ENCODE results near the gene BET1L. TPM values are rescaled to one million over a fixed set of nuclear protein-coding genes. Genes with fewer than 3 reads are reported as not detected.

The BET1L gene
- total and polyA plus RNA-seq, 2 donors, result 9.3 to 27.7 TPM

- H3K27ac ChIP-seq (ENCODE audit: low read depth in 1 of 2, low read length in 1 of 2), result peak overlapping the region in 1 of 2 donors; percentile 17
- peak overlapping the region; percentile 87 to 97 for H3K4me3 ChIP-seq (ENCODE audit: low read length in 2 of 2)
- peaks cover 58 to 61% of the 10 kb centered on the region in 2 donors for H3K36me3 ChIP-seq (ENCODE audit: control insufficient read depth in 2 of 2, insufficient read depth in 2 of 2, low read length in 1 of 2)
- 79% methylated on average over 29 of the region's 29 CpGs for WGBS
- H3K27me3 ChIP-seq (ENCODE audit: control insufficient read depth in 2 of 2, insufficient read depth in 1 of 2, low read length in 1 of 2), result peaks cover 0 to 2% of the 10 kb centered on the region in 2 donors
- H3K4me1 ChIP-seq (ENCODE audit: control insufficient read depth in 2 of 2, insufficient read depth in 2 of 2, low read length in 2 of 2), result peaks cover 24 to 26% of the 10 kb centered on the region in 2 donors
- no peak for DNase-seq (ENCODE audit: low read depth in 6 of 9, low spot score in 9 of 9)
- H3K9me3 ChIP-seq (ENCODE audit: control insufficient read depth in 2 of 2, insufficient read depth in 1 of 2, low read length in 1 of 2), result no peaks in the 10 kb centered on the region
These were observed 2.3 kb upstream of the BET1L start for GRCh38 chr11:209275-210121.

- Histone ChIP-seq H3K27me3 (ENCODE audit: control insufficient read depth in 2 of 2, insufficient read depth in 1 of 2, low read length in 1 of 2) (peaks cover 0 to 2% of the 10 kb centered on the region in 2 donors), H3K4me3 (ENCODE audit: low read length in 2 of 2) (peak overlapping the region; percentile 87 to 97), H3K27ac (ENCODE audit: low read depth in 1 of 2, low read length in 1 of 2) (peak overlapping the region; percentile 66 to 100), H3K9me3 (ENCODE audit: control insufficient read depth in 2 of 2, insufficient read depth in 1 of 2, low read length in 1 of 2) (no peaks in the 10 kb centered on the region), H3K36me3 (ENCODE audit: control insufficient read depth in 2 of 2, insufficient read depth in 2 of 2, low read length in 1 of 2) (peaks cover 58 to 61% of the 10 kb centered on the region in 2 donors), H3K4me1 (ENCODE audit: control insufficient read depth in 2 of 2, insufficient read depth in 2 of 2, low read length in 2 of 2) (peaks cover 24 to 30% of the 10 kb centered on the region in 2 donors)
- DNase-seq (ENCODE audit: low read depth in 6 of 9, low spot score in 9 of 9), result no peak
- WGBS, result under 1% methylated on average over 26 of the region's 26 CpGs
These were observed 1.7 kb upstream of the BET1L start for GRCh38 chr11:208917-209260.

GRCh38 chr11:208181-208916 is 1.1 kb upstream of the BET1L start:
- Histone ChIP-seq H3K4me3 (ENCODE audit: low read length in 2 of 2) (peak overlapping the region; percentile 87 to 97), H3K36me3 (ENCODE audit: control insufficient read depth in 2 of 2, insufficient read depth in 2 of 2, low read length in 1 of 2) (peaks cover 60% of the 10 kb centered on the region in 2 donors), H3K27ac (ENCODE audit: low read depth in 1 of 2, low read length in 1 of 2) (peak overlapping the region; percentile 99 to 100), H3K9me3 (ENCODE audit: control insufficient read depth in 2 of 2, insufficient read depth in 1 of 2, low read length in 1 of 2) (no peaks in the 10 kb centered on the region), H3K4me1 (ENCODE audit: control insufficient read depth in 2 of 2, insufficient read depth in 2 of 2, low read length in 2 of 2) (peaks cover 24 to 32% of the 10 kb centered on the region in 2 donors), H3K27me3 (ENCODE audit: control insufficient read depth in 2 of 2, insufficient read depth in 1 of 2, low read length in 1 of 2) (peaks cover 0 to 2% of the 10 kb centered on the region in 2 donors)
- peak; percentile 34 to 90 (median 73) for DNase-seq (ENCODE audit: low read depth in 6 of 9, low spot score in 9 of 9)
- WGBS, result under 1% methylated on average over 57 of the region's 57 CpGs

- no peaks in the 10 kb centered on the region for H3K9me3 ChIP-seq (ENCODE audit: control insufficient read depth in 2 of 2, insufficient read depth in 1 of 2, low read length in 1 of 2)
- H3K36me3 ChIP-seq (ENCODE audit: control insufficient read depth in 2 of 2, insufficient read depth in 2 of 2, low read length in 1 of 2), result peaks cover 56 to 58% of the 10 kb centered on the region in 2 donors
- WGBS, result under 1% methylated on average over 27 of the region's 27 CpGs
- peaks cover 24 to 37% of the 10 kb centered on the region in 2 donors for H3K4me1 ChIP-seq (ENCODE audit: control insufficient read depth in 2 of 2, insufficient read depth in 2 of 2, low read length in 2 of 2)
- peak overlapping the region; percentile 87 to 97 for H3K4me3 ChIP-seq (ENCODE audit: low read length in 2 of 2)
- H3K27me3 ChIP-seq (ENCODE audit: control insufficient read depth in 2 of 2, insufficient read depth in 1 of 2, low read length in 1 of 2), result peaks cover 0 to 2% of the 10 kb centered on the region in 2 donors
- DNase-seq (ENCODE audit: low read depth in 6 of 9, low spot score in 9 of 9), result no peak
- peak overlapping the region; percentile 99 to 100 for H3K27ac ChIP-seq (ENCODE audit: low read depth in 1 of 2, low read length in 1 of 2)
These were observed 623 bp upstream of the BET1L start for GRCh38 chr11:207863-208180.

- H3K9me3 ChIP-seq (ENCODE audit: control insufficient read depth in 2 of 2, insufficient read depth in 1 of 2, low read length in 1 of 2), result no peaks in the 10 kb centered on the region
- peaks cover 44 to 46% of the 10 kb centered on the region in 2 donors for H3K36me3 ChIP-seq (ENCODE audit: control insufficient read depth in 2 of 2, insufficient read depth in 2 of 2, low read length in 1 of 2)
- peak overlapping the region; percentile 87 to 97 for H3K4me3 ChIP-seq (ENCODE audit: low read length in 2 of 2)
- DNase-seq (ENCODE audit: low read depth in 6 of 9, low spot score in 9 of 9), result peak in 1 of 9 donors; percentile 28
- 4% methylated on average over 39 of the region's 39 CpGs for WGBS
- peaks cover 0 to 2% of the 10 kb centered on the region in 2 donors for H3K27me3 ChIP-seq (ENCODE audit: control insufficient read depth in 2 of 2, insufficient read depth in 1 of 2, low read length in 1 of 2)
- peaks cover 31 to 48% of the 10 kb centered on the region in 2 donors for H3K4me1 ChIP-seq (ENCODE audit: control insufficient read depth in 2 of 2, insufficient read depth in 2 of 2, low read length in 2 of 2)
- H3K27ac ChIP-seq (ENCODE audit: low read depth in 1 of 2, low read length in 1 of 2), result peak overlapping the region; percentile 96 to 100
These were observed 532 bp downstream of the BET1L start for GRCh38 chr11:206526-207207.

GRCh38 chr11:206002-206384 is 1.2 kb downstream of the BET1L start:
- no peak overlapping the region for H3K27ac ChIP-seq (ENCODE audit: low read depth in 1 of 2, low read length in 1 of 2)
- H3K9me3 ChIP-seq (ENCODE audit: control insufficient read depth in 2 of 2, insufficient read depth in 1 of 2, low read length in 1 of 2), result no peaks in the 10 kb centered on the region
- peaks cover 37 to 39% of the 10 kb centered on the region in 2 donors for H3K36me3 ChIP-seq (ENCODE audit: control insufficient read depth in 2 of 2, insufficient read depth in 2 of 2, low read length in 1 of 2)
- H3K27me3 ChIP-seq (ENCODE audit: control insufficient read depth in 2 of 2, insufficient read depth in 1 of 2, low read length in 1 of 2), result peaks cover 0 to 2% of the 10 kb centered on the region in 2 donors
- H3K4me1 ChIP-seq (ENCODE audit: control insufficient read depth in 2 of 2, insufficient read depth in 2 of 2, low read length in 2 of 2), result peaks cover 31 to 52% of the 10 kb centered on the region in 2 donors
- WGBS, result 96% methylated on average over 7 of the region's 7 CpGs
- DNase-seq (ENCODE audit: low read depth in 6 of 9, low spot score in 9 of 9), result no peak
- H3K4me3 ChIP-seq (ENCODE audit: low read length in 2 of 2), result peak overlapping the region; percentile 87 to 97

GRCh38 chr11:205221-206001 is 1.8 kb downstream of the BET1L start:
- WGBS, result 97% methylated on average over 16 of the region's 16 CpGs
- peaks cover 34 to 37% of the 10 kb centered on the region in 2 donors for H3K36me3 ChIP-seq (ENCODE audit: control insufficient read depth in 2 of 2, insufficient read depth in 2 of 2, low read length in 1 of 2)
- no peaks in the 10 kb centered on the region for H3K9me3 ChIP-seq (ENCODE audit: control insufficient read depth in 2 of 2, insufficient read depth in 1 of 2, low read length in 1 of 2)
- DNase-seq (ENCODE audit: low read depth in 6 of 9, low spot score in 9 of 9), result no peak
- peaks cover 0 to 2% of the 10 kb centered on the region in 2 donors for H3K27me3 ChIP-seq (ENCODE audit: control insufficient read depth in 2 of 2, insufficient read depth in 1 of 2, low read length in 1 of 2)
- H3K27ac ChIP-seq (ENCODE audit: low read depth in 1 of 2, low read length in 1 of 2), result no peak overlapping the region
- H3K4me3 ChIP-seq (ENCODE audit: low read length in 2 of 2), result no peak overlapping the region
- H3K4me1 ChIP-seq (ENCODE audit: control insufficient read depth in 2 of 2, insufficient read depth in 2 of 2, low read length in 2 of 2), result peaks cover 30 to 52% of the 10 kb centered on the region in 2 donors

GRCh38 chr11:204587-205109 is 2.6 kb downstream of the BET1L start:
- Histone ChIP-seq H3K4me3 (ENCODE audit: low read length in 2 of 2) (no peak overlapping the region), H3K27me3 (ENCODE audit: control insufficient read depth in 2 of 2, insufficient read depth in 1 of 2, low read length in 1 of 2) (peaks cover 0 to 2% of the 10 kb centered on the region in 2 donors), H3K36me3 (ENCODE audit: control insufficient read depth in 2 of 2, insufficient read depth in 2 of 2, low read length in 1 of 2) (peaks cover 26 to 29% of the 10 kb centered on the region in 2 donors), H3K4me1 (ENCODE audit: control insufficient read depth in 2 of 2, insufficient read depth in 2 of 2, low read length in 2 of 2) (peaks cover 23 to 46% of the 10 kb centered on the region in 2 donors), H3K9me3 (ENCODE audit: control insufficient read depth in 2 of 2, insufficient read depth in 1 of 2, low read length in 1 of 2) (no peaks in the 10 kb centered on the region), H3K27ac (ENCODE audit: low read depth in 1 of 2, low read length in 1 of 2) (no peak overlapping the region)
- no peak for DNase-seq (ENCODE audit: low read depth in 6 of 9, low spot score in 9 of 9)
- WGBS, result 93% methylated on average over 12 of the region's 12 CpGs

Measured in thymus (tissue), 11 donors.